Activated B cell treated with CpG ODN at 0.5 μM for 24 hours (primary cell): ENCODE data around the gene RNF133. TPM values are rescaled to one million over a fixed set of nuclear protein-coding genes. Genes with fewer than 3 reads are reported as not detected.

ENCODE experiments used
- ATAC-seq: fragments of 200-7000 bp; cut with Tn5 transposase; one replicate; pipeline ENCODE4 v1.10.0; 2021; ENCODE audit warnings: low read depth, mild to moderate bottlenecking, moderate library complexity
- CTCF ChIA-PET: fragments of 350-600 bp; sonication (Branson Sonifier 250); formaldehyde crosslinking; loops from one replicate; lab custom pipeline; 2021; ENCODE audit warnings: antibody characterized with exemption; lab: Charles Lee
- POLR2A ChIA-PET: fragments of 350-600 bp; sonication (Branson Sonifier 250); formaldehyde crosslinking; loops from one replicate; lab custom pipeline; 2021; ENCODE audit warnings: antibody characterized with exemption; lab: Charles Lee
- DNase-seq: peaks from one replicate; pipeline ENCODE4 v3.0.0; 2022
- H3K27ac Mint-ChIP-seq: one replicate; pipeline ENCODE4 v1.8.0; 2020; ENCODE audit warnings: mixed read lengths
- H3K27me3 Mint-ChIP-seq: one replicate; pipeline ENCODE4 v1.8.0; 2021; ENCODE audit warnings: mixed read lengths
- H3K36me3 Mint-ChIP-seq: one replicate; pipeline ENCODE4 v1.8.0; 2021; ENCODE audit warnings: low read depth, mixed read lengths
- H3K4me1 Mint-ChIP-seq: one replicate; pipeline ENCODE4 v1.8.0; 2021; ENCODE audit warnings: mixed read lengths
- H3K4me3 Mint-ChIP-seq: one replicate; pipeline ENCODE4 v1.8.0; 2020; ENCODE audit warnings: mild to moderate bottlenecking, mixed read lengths
- H3K9me3 Mint-ChIP-seq: one replicate; pipeline ENCODE4 v1.8.0; 2020; ENCODE audit warnings: mixed read lengths
- CTCF ChIP-seq: fragments of 200-600 bp; IDR thresholded peaks from one replicate; pipeline ENCODE4 v1.8.0; 2022; ENCODE audit warnings: antibody characterized with exemption, mild to moderate bottlenecking
- intact Hi-C: fragments of 100-400 bp; cut with micrococcal nuclease; formaldehyde crosslinking; loops from one replicate; pipeline ENCODE4 v1.15.1; 2024
- total RNA-seq: library from RNA; stranded (reverse); gene quantifications from 2 replicates; pipeline ENCODE4 v1.2.3, GENCODE V29; 2022

RNF133 gene
- total RNA-seq: not detected in 2 replicates

- no peaks in the 10 kb centered on the region for H3K27me3 Mint-ChIP-seq
- intact Hi-C loops: no loop called here
- ChIA-PET POLR2A (no interaction called here), CTCF (no interaction called here)
- H3K27ac Mint-ChIP-seq: no peak within 1 kb of the TSS
- peaks cover 4% of the 10 kb centered on the region for H3K9me3 Mint-ChIP-seq
- DNase-seq: no peak
- no peaks in the 10 kb centered on the region for H3K36me3 Mint-ChIP-seq
- no peaks in the 10 kb centered on the region for H3K4me1 Mint-ChIP-seq
- no peak for TF ChIP-seq CTCF
- ATAC-seq: no peak
- no peak within 1 kb of the TSS for H3K4me3 Mint-ChIP-seq
Observed at GRCh38 chr7:122699017-122699416, at the start of gene RNF133. Gene RNF133, minus strand, starts transcription at chr7:122699117. Its CDS starts 199 bp downstream, at chr7:122698918.

- H3K4me1 Mint-ChIP-seq: no peaks in the 10 kb centered on the region
- no peaks in the 10 kb centered on the region for H3K27me3 Mint-ChIP-seq
- no peaks in the 10 kb centered on the region for H3K36me3 Mint-ChIP-seq
- intact Hi-C loops: no loop called here
- ChIA-PET CTCF (no interaction called here), POLR2A (no interaction called here)
- H3K4me3 Mint-ChIP-seq: no peak overlapping the region
- H3K9me3 Mint-ChIP-seq: no peaks in the 10 kb centered on the region
- ATAC-seq: no peak
- H3K27ac Mint-ChIP-seq: no peak overlapping the region
- no peak for TF ChIP-seq CTCF
- no peak for DNase-seq
Observed at GRCh38 chr7:122748195-122748594, 49.3 kb upstream of the RNF133 start.

GRCh38 chr7:122746948-122747347, 48.0 kb upstream of the RNF133 start:
- no peak for TF ChIP-seq CTCF
- DNase-seq (no peak), ATAC-seq (no peak)
- Mint-ChIP-seq H3K27ac (no peak overlapping the region), H3K4me1 (no peaks in the 10 kb centered on the region), H3K27me3 (no peaks in the 10 kb centered on the region), H3K9me3 (no peaks in the 10 kb centered on the region), H3K4me3 (no peak overlapping the region), H3K36me3 (no peaks in the 10 kb centered on the region)
- intact Hi-C loops: no loop called here
- ChIA-PET POLR2A (no interaction called here), CTCF (no interaction called here)

GRCh38 chr7:122743211-122743610, 44.3 kb upstream of the RNF133 start:
- H3K9me3 Mint-ChIP-seq: no peaks in the 10 kb centered on the region
- POLR2A ChIA-PET: no interaction called here
- DNase-seq (no peak), ATAC-seq (no peak)
- no peaks in the 10 kb centered on the region for H3K36me3 Mint-ChIP-seq
- no peaks in the 10 kb centered on the region for H3K27me3 Mint-ChIP-seq
- CTCF ChIA-PET: no interaction called here
- H3K27ac Mint-ChIP-seq: no peak overlapping the region
- intact Hi-C loops: no loop called here
- H3K4me3 Mint-ChIP-seq: no peak overlapping the region
- TF ChIP-seq CTCF: no peak
- no peaks in the 10 kb centered on the region for H3K4me1 Mint-ChIP-seq

GRCh38 chr7:122738947-122739346, 40.0 kb upstream of the RNF133 start:
- TF ChIP-seq CTCF: no peak
- intact Hi-C loops: no loop called here
- ChIA-PET CTCF (no interaction called here), POLR2A (no interaction called here)
- H3K36me3 Mint-ChIP-seq: no peaks in the 10 kb centered on the region
- H3K9me3 Mint-ChIP-seq: no peaks in the 10 kb centered on the region
- no peaks in the 10 kb centered on the region for H3K4me1 Mint-ChIP-seq
- no peak overlapping the region for H3K4me3 Mint-ChIP-seq
- no peak overlapping the region for H3K27ac Mint-ChIP-seq
- no peak for ATAC-seq
- no peak for DNase-seq
- no peaks in the 10 kb centered on the region for H3K27me3 Mint-ChIP-seq
